ENCODE results near the gene ZNF488. TPM values are rescaled to one million over a fixed set of nuclear protein-coding genes. Genes with fewer than 3 reads are reported as not detected.

ZNF488 gene
- total RNA-seq, 1 donor from 2014 or later: 0.93 TPM

GRCh38 chr10:47367646-47368045, 16.4 kb downstream of the ZNF488 start:
- intact Hi-C loops (cut with micrococcal nuclease): no loop called here

- intact Hi-C loops (cut with micrococcal nuclease): no loop called here
These were observed 17.2 kb downstream of the ZNF488 start for GRCh38 chr10:47366731-47367460.

- intact Hi-C loops (cut with micrococcal nuclease): no loop called here
These were observed 17.9 kb downstream of the ZNF488 start for GRCh38 chr10:47366181-47366631.

GRCh38 chr10:47365431-47366180, 18.5 kb downstream of the ZNF488 start:
- intact Hi-C loops (cut with micrococcal nuclease): no loop called here

- intact Hi-C loops (cut with micrococcal nuclease): no loop called here
These were observed 19.2 kb downstream of the ZNF488 start for GRCh38 chr10:47364911-47365310.

GRCh38 chr10:47364366-47364765, 19.7 kb downstream of the ZNF488 start:
- intact Hi-C loops (cut with micrococcal nuclease): no loop called here

- intact Hi-C loops (cut with micrococcal nuclease): no loop called here
These were observed 20.3 kb downstream of the ZNF488 start for GRCh38 chr10:47363781-47364180.

GRCh38 chr10:47362199-47362598, 21.9 kb downstream of the ZNF488 start:
- intact Hi-C loops (cut with micrococcal nuclease): no loop called here

- intact Hi-C loops (cut with micrococcal nuclease): no loop called here
These were observed 22.8 kb downstream of the ZNF488 start for GRCh38 chr10:47361293-47361692.

- intact Hi-C loops (cut with micrococcal nuclease): no loop called here
These were observed 23.6 kb downstream of the ZNF488 start for GRCh38 chr10:47360419-47361040.

- intact Hi-C loops (cut with micrococcal nuclease): no loop called here
These were observed 24.3 kb downstream of the ZNF488 start for GRCh38 chr10:47359626-47360418.

GRCh38 chr10:47359101-47359500, 25.0 kb downstream of the ZNF488 start:
- intact Hi-C loops (cut with micrococcal nuclease): no loop called here

GRCh38 chr10:47358457-47358856, 25.6 kb downstream of the ZNF488 start:
- intact Hi-C loops (cut with micrococcal nuclease): no loop called here

GRCh38 chr10:47357911-47358310, 26.2 kb downstream of the ZNF488 start:
- intact Hi-C loops (cut with micrococcal nuclease): no loop called here

GRCh38 chr10:47357131-47357582, 26.9 kb downstream of the ZNF488 start:
- intact Hi-C loops (cut with micrococcal nuclease): no loop called here

- intact Hi-C loops (cut with micrococcal nuclease): no loop called here
These were observed 27.4 kb downstream of the ZNF488 start for GRCh38 chr10:47356708-47357107.

GRCh38 chr10:47354900-47355299, 29.2 kb downstream of the ZNF488 start:
- intact Hi-C loops (cut with micrococcal nuclease): no loop called here

GRCh38 chr10:47354165-47354564, 29.9 kb downstream of the ZNF488 start:
- intact Hi-C loops (cut with micrococcal nuclease): no loop called here

GRCh38 chr10:47353351-47353750, 30.7 kb downstream of the ZNF488 start:
- intact Hi-C loops (cut with micrococcal nuclease): no loop called here

GRCh38 chr10:47351899-47352815, 31.9 kb downstream of the ZNF488 start:
- intact Hi-C loops (cut with micrococcal nuclease): no loop called here

Measured in T-helper 2 cell treated with Interferon-gamma antibody and Interleukin-4, amounts not matched to agents 100 ng/mL and 5 ng/mL, for 36 hours (primary cell).